GM11168 (cell line): ENCODE measurements around the gene CSRP1.
"Not testable (repeated sequence)": the region's sequence is repeated elsewhere in the genome, so short reads cannot be mapped to it uniquely, and the experiment has no call there.

Experiments
- in situ Hi-C: fragments of 300-500 bp; cut with MboI; formaldehyde crosslinking; loops from one replicate; pipeline ENCODE4 v1.12.0; 2022; ENCODE audit warnings: low sequenced_read_pairs; ENCODE audit not compliant: unreplicated experiment

Gene CSRP1

GRCh38 chr1:201506557-201507359 is at the start of gene CSRP1:
TSS of gene CSRP1 (minus strand) at chr1:201507123. CDS start at chr1:201496303, 10,820 bp downstream.
- in situ Hi-C loops = no loop called here

GRCh38 chr1:201555593-201555945 is 48.6 kb upstream of the CSRP1 start:
- in situ Hi-C loops = loop anchor here (10.0 kb wide), 1 partner anchor 149 kb away; no protein-coding TSS in a partner anchor

- in situ Hi-C loops = loop anchor here (10.0 kb wide), 1 partner anchor 150 kb away; no protein-coding TSS in a partner anchor
These were observed 48.1 kb upstream of the CSRP1 start for GRCh38 chr1:201554789-201555592.

DNA sequence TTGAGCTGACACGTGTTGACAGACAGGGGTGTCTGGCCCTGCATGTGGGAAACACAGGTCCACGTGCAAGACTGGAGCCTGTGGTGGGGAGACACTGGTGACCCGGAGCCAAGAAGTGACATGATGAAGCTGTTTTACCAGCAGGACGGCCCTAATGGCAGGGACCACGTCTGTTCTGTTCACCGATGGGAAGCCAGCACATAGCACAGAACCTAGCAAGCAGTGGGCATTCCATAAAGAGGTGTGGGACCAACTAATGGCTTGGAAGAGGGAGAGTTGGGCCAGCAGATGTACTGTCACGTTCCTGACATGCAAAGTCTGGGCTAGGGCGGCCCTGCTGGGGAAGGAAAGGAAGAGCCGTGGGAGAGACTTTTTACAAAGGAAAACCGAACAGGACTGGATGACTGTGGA is 47.3 kb upstream of the CSRP1 start:
- in situ Hi-C loops = loop anchor here (10.0 kb wide), 1 partner anchor 151 kb away; no protein-coding TSS in a partner anchor

DNA sequence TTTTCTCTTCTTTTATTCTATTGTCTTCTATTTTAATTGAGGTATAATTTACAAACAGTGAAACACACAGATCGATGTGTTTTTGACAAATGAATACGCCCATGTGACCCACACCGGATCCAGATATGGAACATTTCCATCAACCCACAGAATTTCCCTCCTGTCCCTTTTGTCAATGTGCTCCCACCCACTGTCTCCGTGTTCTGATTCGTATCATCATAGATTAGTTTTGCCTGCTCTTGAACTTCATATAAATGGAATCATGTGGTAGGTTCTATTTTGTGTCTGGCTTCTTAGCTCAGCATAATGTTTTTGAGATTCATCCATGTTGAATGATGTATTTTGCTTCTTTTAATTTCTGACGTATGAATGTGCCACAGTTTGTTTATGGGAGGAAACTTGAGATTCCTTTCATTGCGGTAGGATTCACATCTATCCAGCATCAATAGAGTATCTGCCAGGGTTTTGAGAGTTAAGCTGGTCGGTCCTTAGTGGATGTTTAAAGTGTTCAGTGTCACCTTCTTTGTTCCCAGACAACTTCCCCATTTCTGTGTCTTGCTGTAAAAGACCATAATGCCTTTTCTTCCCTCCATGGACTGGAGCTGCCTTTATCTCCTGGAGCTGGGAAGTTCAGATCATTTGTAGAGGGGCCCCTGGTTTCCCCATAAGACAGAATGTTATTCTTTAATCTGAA is 46.7 kb upstream of the CSRP1 start:
- in situ Hi-C loops = loop anchor here (10.0 kb wide), 1 partner anchor 151 kb away; no protein-coding TSS in a partner anchor

- in situ Hi-C loops = loop anchor here (10.0 kb wide), 1 partner anchor 152 kb away; no protein-coding TSS in a partner anchor
These were observed 46.0 kb upstream of the CSRP1 start for GRCh38 chr1:201552941-201553351.

DNA sequence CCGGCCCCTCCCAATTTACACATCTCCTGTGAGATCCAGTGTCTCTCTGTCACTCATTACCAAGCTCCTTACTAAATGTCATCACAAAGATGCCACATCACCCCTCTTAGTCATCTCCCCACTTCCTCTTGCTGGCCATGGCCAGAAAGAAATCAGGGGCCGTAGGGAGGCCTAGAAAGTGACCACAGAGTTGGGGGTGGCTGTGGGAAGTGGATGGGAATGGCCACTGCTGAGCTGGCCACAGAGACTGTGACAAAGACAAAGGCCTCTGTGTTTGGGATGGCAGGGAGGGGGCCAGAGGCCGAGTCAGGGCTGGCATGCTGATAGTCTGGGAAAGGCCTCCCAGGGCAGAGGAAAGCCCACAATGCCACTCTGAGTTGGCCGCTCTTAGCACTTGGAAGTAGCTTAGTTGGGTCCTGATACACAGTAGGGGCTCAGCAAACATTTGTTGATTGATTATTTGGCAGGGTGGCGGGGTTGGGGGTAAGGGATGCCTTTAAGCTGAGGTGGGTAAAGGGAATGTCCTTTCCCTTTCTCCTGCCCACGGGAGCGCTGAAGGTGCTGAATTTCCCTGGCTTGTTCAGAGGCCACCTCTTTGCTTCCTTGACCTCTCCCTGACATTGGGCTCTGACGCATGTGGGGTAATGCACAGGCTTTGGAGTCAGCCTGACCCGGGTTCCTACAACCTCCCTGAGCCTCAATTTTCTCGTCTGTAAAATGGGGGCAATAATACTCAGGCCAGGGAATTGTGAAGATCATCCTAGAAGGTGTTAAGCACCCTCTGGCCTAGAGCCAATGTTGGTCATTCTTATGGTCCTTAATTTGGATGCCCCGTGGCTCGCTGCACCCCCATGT is 45.2 kb upstream of the CSRP1 start:
- in situ Hi-C loops = loop anchor here (10.0 kb wide), 1 partner anchor 153 kb away; no protein-coding TSS in a partner anchor

GRCh38 chr1:201551096-201551495 is 44.2 kb upstream of the CSRP1 start:
- in situ Hi-C loops = loop anchor here (10.0 kb wide), 1 partner anchor 154 kb away; no protein-coding TSS in a partner anchor

GRCh38 chr1:201549522-201549921 is 42.6 kb upstream of the CSRP1 start:
- in situ Hi-C loops = not testable (repeated sequence)

DNA sequence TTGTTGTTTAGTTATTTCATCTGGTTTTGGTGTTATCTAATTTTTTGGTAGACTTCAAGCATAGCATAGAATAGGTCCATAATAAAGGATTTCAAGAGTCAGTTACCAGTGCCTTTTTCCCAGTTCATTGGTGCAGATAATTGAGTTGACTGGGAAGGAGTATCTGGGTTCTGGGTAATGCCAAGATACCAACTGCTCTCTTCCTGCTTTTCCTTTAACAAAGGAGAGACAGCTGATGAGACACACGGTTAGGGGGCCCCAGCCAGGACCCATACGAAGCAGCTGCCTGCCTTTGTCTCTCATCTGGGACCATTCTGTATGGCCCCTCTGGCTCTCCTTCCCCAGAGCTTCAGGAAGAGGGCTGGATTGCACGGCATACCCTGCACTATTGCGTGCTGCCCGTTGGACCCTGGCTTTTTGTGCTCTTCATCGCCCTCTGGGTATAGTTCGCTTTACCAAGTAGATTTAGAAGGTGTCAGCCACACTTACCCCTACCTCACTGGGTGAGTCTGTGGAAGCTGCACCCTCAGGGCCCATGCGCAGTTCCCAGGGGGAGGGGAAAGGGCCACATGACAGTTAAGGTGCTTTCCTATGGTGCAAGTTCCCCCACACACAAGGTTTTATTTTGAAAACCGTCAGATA is 39.0 kb upstream of the CSRP1 start:
- in situ Hi-C loops = no loop called here

DNA sequence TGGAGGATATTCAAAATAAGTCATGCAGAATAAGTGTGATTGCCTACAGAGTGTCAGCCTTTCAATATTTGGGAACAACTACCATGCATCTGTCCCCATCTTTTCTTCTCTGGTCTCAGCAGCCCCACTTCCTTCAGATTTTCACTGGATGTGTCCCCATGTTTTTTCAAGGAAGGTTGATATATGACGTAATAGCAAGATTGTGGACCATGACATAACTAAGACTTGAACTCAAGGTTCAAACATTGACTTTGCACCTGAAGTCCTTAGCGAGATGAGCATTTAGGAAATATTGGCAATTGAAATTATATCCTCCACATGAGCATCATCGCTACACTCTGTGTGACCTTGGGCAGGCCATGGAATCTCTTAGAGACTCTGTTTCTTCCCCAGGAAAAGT is 37.8 kb upstream of the CSRP1 start:
- in situ Hi-C loops = no loop called here

DNA sequence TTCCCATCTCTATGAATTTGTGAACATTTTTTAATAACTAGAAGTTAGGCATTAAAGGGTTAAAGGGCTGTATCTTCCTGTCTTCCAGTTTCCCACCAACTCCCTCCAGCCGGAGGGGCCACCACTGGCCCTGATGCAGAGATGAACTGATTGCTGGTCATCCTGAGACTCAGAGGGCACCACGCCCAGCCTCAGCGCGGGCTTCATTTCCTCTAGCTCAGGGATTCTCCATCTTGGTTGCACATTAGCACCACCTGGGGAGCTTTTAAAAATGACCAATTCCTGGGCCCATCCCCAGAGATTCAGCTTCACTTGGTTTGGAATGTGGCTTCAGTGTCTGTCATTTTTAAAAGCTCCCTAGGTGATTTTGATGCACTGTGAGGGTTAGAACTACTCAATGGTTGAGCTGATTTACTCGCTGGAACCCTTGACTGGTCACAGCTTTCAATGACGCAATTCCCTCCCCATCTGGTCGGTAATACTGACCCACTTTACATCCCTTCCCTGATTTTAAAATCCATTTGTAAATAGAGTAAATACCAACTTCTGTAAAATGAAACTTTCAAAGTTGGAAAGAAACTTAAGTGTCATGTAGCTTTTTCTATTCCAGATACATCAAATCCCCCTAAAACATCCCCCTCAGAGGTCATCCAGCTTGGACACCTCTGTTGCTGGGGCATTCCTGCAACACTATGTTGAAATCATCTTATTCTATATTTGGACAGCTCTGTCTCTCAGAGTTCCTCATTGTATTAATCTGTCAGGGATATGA is 37.1 kb upstream of the CSRP1 start:
- in situ Hi-C loops = no loop called here

- in situ Hi-C loops = no loop called here
These were observed 35.5 kb upstream of the CSRP1 start for GRCh38 chr1:201542309-201543035.

DNA sequence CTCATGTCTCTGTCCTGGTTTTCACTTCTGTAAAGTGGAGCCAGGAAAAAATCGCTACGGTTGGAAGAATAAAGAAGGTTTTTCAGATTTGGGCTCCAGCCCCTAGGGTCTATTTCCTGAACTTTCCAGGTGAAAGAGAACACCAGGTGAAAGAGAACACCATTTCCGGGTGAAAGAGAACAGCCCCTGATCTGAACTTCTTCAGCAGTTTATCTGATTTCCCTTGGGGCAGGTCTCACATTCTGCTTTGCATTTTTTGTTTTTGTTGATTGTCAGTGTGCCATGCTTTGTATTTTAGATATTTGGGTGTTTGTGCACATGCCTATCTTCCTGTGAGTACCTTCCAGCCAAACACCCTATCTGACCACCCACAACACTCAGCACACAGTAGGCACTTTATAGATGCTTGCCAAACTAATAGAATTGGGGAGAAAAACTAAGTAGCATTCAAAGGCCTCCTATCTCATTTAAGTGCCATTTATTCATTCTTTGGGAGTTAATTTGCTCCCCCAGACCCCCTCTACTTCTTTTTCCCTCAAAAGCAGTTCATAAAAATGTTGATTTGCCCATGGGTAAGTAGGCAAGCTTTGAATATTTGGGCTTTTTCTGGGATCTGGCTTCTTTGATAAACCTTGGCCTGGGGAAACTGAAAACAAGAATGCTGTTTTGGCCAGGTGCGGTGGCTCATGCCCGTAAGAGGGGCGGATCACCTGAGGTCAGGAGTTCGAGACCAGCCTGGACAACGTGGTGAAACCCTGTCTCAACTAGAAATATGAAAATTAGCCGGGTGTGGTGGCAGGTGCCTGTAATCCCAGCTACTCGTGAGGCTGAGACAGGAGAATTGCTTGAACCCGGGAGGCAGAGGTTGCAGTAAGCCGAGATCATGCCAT is 34.2 kb upstream of the CSRP1 start:
- in situ Hi-C loops = no loop called here

DNA sequence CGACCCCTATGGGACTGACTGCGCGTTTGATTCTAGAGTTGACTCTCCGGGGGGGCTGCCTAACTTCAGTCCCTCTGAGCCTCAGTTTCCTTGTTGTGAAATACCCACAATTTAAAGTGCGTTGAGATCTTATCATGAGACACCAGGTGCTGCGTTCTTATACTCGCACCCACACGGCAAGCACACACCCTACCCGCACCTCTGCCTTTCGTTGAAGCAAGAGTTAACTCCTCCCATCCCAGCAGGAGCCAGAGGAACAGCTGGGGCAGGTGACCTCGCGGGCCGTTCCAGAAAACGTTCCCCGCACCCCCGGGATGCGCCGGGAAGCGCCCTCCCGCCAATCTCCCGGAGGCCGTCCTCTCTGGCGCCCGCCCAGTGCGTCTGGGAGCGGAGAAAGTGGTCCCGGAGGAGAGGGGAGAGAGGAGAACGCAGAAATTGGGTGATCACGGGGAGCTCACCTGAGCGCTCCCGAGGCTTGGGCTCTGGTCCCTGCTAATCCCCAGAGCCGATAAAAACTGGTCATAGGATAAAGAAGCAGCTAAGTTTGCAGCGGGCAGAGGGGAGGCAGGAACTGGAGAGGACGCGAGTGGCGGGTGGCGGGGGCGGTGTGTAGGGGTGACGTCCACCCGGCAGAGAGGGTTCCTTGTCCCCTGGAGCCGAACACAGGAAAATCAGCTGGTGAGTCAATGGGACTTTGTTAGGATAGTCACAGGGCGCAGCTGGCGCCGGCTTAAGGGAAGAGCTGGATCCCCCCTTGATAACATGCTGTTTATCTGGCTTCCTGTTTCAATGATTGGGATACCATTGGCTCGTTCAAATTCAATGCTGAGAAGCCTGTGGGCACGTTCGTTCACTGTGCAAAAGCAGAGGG is 32.9 kb upstream of the CSRP1 start:
- in situ Hi-C loops = no loop called here
